ENCODE results near the gene NCAM2. TPM values are rescaled to one million over a fixed set of nuclear protein-coding genes. Genes with fewer than 3 reads are reported as not detected.

Gene NCAM2
- total and polyA plus RNA-seq, 2 of the 4 experiments (the other 2 are of a cell fraction), result 2.7 to 5.0 TPM

DNA sequence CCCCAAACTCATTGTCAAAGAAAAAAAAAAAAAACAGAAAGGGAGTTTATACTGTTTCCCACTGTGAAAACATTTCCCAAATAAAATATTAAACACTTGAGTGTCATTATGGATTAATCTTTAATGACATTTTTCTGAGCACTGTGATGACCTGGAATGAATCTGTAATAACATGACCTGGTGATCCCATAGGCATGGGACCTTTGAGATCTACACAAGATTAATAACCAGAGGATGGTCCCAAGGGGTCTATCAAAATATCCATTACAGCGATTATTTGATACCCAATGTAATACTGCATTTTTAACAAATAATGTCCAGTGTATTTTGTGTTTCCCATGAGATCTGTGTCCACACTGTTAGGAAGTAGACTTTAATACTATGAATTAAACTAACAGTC lies 32.4 kb upstream of the NCAM2 start:
- Histone ChIP-seq H3K18ac (ENCODE audit: low read depth, low read length) (no peak overlapping the region), H4K91ac (ENCODE audit: insufficient read depth, low read depth, low read length) (no peak overlapping the region), H3K27ac (ENCODE audit: insufficient read depth, low read length) (no peak overlapping the region), H3K4ac (ENCODE audit: low read depth, low read length) (no peak overlapping the region), H3K9ac (ENCODE audit: low read depth, low read length) (no peak overlapping the region), H3K36me3 (ENCODE audit: control insufficient read depth, insufficient read depth, low read length) (no peaks in the 10 kb centered on the region), H2AK5ac (ENCODE audit: low read depth, low read length) (no peak overlapping the region), H3K27me3 (ENCODE audit: control insufficient read depth, insufficient read depth, low read length) (no peaks in the 10 kb centered on the region), H3K14ac (replicated peaks; ENCODE audit: low read depth, low read length) (no peak overlapping the region), H3K4me3 (ENCODE audit: insufficient read depth, low read depth, low read length) (no peak overlapping the region), H2BK15ac (ENCODE audit: low read depth, low read length) (no peak overlapping the region), H3K9me1 (ENCODE audit: insufficient read depth, low read length) (no peaks in the 10 kb centered on the region), H4K5ac (ENCODE audit: low read depth, low read length) (no peak overlapping the region), H2BK20ac (ENCODE audit: low read depth, low read length) (no peak overlapping the region), H3K4me1 (ENCODE audit: control insufficient read depth, insufficient read depth, low read length) (no peaks in the 10 kb centered on the region), H4K8ac (ENCODE audit: low read depth in 2 of 2, low read length in 2 of 2) (no peak overlapping the region), H2BK120ac (ENCODE audit: low read depth, low read length) (no peak overlapping the region), H3K23ac (ENCODE audit: low read depth, low read length) (no peak overlapping the region), H2AK9ac (replicated peaks; ENCODE audit: low read depth, low read length, poor library complexity) (no peak overlapping the region), H2BK5ac (ENCODE audit: low read depth, low read length, poor library complexity, severe bottlenecking) (no peak overlapping the region), H3K79me1 (ENCODE audit: low read depth in 1 of 2, low read length in 2 of 2) (no peaks in the 10 kb centered on the region), H4K20me1 (ENCODE audit: insufficient read depth, low read length) (no peaks in the 10 kb centered on the region), H3K56ac (ENCODE audit: extremely low read depth, insufficient read depth, low read length) (no peak overlapping the region), H3K9me3 (ENCODE audit: control insufficient read depth, insufficient read depth, low read length) (no peaks in the 10 kb centered on the region; the same call in 1 of the 2 replicates), H2AFZ (replicated peaks; ENCODE audit: low read length, poor library complexity) (no peak overlapping the region), H3K4me2 (ENCODE audit: low read depth, low read length) (no peak overlapping the region)
- dilution Hi-C loops (cut with HindIII; ENCODE audit: low sequenced_read_pairs, unreplicated experiment) (no loop called here), intact Hi-C loops (cut with micrococcal nuclease) (no loop called here), in situ Hi-C loops (cut with MboI; ENCODE audit: low sequenced_read_pairs) (no loop called here)
- no peak for TF ChIP-seq RAD21 (IDR thresholded peaks at IDR 0.05; ENCODE audit: low read length)
- TF ChIP-seq BHLHE40 (IDR thresholded peaks at IDR 0.05; ENCODE audit: low read depth, low read length), result no peak
- TF ChIP-seq, protein P1, sequence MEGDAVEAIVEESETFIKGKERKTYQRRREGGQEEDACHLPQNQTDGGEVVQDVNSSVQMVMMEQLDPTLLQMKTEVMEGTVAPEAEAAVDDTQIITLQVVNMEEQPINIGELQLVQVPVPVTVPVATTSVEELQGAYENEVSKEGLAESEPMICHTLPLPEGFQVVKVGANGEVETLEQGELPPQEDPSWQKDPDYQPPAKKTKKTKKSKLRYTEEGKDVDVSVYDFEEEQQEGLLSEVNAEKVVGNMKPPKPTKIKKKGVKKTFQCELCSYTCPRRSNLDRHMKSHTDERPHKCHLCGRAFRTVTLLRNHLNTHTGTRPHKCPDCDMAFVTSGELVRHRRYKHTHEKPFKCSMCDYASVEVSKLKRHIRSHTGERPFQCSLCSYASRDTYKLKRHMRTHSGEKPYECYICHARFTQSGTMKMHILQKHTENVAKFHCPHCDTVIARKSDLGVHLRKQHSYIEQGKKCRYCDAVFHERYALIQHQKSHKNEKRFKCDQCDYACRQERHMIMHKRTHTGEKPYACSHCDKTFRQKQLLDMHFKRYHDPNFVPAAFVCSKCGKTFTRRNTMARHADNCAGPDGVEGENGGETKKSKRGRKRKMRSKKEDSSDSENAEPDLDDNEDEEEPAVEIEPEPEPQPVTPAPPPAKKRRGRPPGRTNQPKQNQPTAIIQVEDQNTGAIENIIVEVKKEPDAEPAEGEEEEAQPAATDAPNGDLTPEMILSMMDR (conservative IDR thresholded peaks at IDR 0.05; ENCODE audit: low read depth, low read length), result no peak
- TF ChIP-seq RCOR1 (IDR thresholded peaks at IDR 0.05; ENCODE audit: insufficient replicate concordance, low read length), result no peak
- ATAC-seq (ENCODE audit: low read depth) (no peak), DNase-seq (no peak)
- ChIA-PET POLR2A (ENCODE audit: unreplicated experiment) (no interaction called here), CTCF (no interaction called here)
- BruUV-seq (replicated peaks), result no TSS peak
- WGBS, 2 experiments (ENCODE audit: extremely low coverage in 2 of 2, insufficient read length in 1 of 2), result no CpG with 5 or more reads among the region's 1 CpG
